ACC112 (cell line): ENCODE measurements around the gene MEGF6.
"Not testable (repeated sequence)": the region's sequence is repeated elsewhere in the genome, so short reads cannot be mapped to it uniquely, and the experiment has no call there.

Source experiments
- H2AFZ ChIP-seq: fragments of 200-600 bp; sonication (generic); one replicate; pipeline ENCODE4 v1.6.0; 2017; ENCODE audit warnings: antibody characterized with exemption, low read length; ENCODE audit not compliant: unreplicated experiment
- H3K27ac ChIP-seq: fragments of 200-600 bp; sonication (generic); 2 replicates; pipeline ENCODE4 v1.5.1; 2014; ENCODE audit warnings: low read depth, mild to moderate bottlenecking, antibody characterized with exemption, low read length, moderate library complexity
- H3K27me3 ChIP-seq: fragments of 200-600 bp; sonication (generic); 2 replicates; pipeline ENCODE4 v1.6.1; 2014; ENCODE audit warnings: mild to moderate bottlenecking, antibody characterized with exemption, low read length, moderate library complexity, mixed read lengths; ENCODE audit not compliant: insufficient read depth
- H3K36me3 ChIP-seq: fragments of 200-600 bp; sonication (generic); 2 replicates; pipeline ENCODE4 v1.6.1; 2016; ENCODE audit warnings: mild to moderate bottlenecking, antibody characterized with exemption, low read length, moderate library complexity, mixed read lengths; ENCODE audit not compliant: insufficient read depth
- H3K4me1 ChIP-seq: fragments of 200-600 bp; sonication (generic); one replicate; pipeline ENCODE4 v1.6.1; 2016; ENCODE audit warnings: low read length, mixed read lengths; ENCODE audit not compliant: insufficient read depth, unreplicated experiment, control insufficient read depth
- H3K4me3 ChIP-seq: fragments of 200-600 bp; sonication (generic); 2 replicates; pipeline ENCODE4 v1.5.1; 2014; ENCODE audit warnings: mild to moderate bottlenecking, low read depth, low read length
- H3K79me2 ChIP-seq: fragments of 200-600 bp; sonication (generic); one replicate; pipeline ENCODE4 v1.6.0; 2016; ENCODE audit warnings: low read length; ENCODE audit not compliant: control insufficient read depth, unreplicated experiment, insufficient read depth

Gene MEGF6

DNA sequence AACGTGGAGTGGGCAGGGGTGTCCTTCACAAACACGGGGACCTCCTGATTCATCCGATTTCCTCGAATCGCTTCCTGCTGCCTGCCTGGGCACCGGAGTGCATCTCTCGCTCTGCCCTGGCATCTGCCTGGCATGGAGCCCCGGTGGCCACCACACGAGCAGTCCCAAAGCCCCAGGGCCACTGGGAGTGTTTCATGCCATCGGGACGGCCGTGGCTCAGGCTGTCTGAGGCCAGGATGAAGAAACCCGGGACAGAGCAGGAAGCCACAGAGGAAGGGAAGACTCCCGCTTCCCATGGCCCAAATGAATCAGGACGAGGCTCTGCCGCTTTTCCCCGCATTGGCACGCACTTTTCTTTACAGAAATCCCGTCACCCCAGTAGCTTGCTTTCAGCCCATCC lies 32.4 kb downstream of the MEGF6 start:
- no peaks in the 10 kb centered on the region for H3K79me2 ChIP-seq
- no peaks in the 10 kb centered on the region for H3K36me3 ChIP-seq

DNA sequence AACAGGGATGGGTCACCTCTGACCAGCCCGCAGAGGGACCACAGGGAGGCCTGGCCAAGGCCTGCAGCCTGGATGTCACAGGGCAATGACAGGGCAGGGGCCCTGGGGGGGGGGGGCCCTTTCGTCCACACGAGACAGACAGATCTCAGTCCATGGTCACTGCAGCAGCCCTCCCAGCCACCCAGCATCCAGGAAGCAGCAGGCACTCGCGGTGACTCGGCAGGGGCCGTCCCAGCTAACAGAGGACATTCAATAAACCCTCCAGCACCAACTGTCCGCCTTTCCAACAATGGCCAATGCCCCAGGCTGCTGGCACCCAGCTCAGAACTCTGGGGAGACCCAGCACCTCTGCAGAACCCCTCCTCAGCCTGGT lies 32.9 kb downstream of the MEGF6 start:
- Histone ChIP-seq H3K27me3 (no peaks in the 10 kb centered on the region), H3K27ac (no peak overlapping the region), H3K79me2 (no peaks in the 10 kb centered on the region), H3K4me1 (no peaks in the 10 kb centered on the region), H2AFZ (no peak overlapping the region), H3K36me3 (no peaks in the 10 kb centered on the region), H3K4me3 (no peak overlapping the region)

More for the DNA sequence above, 32.4 kb downstream of the MEGF6 start:
- no peak overlapping the region for H3K27ac ChIP-seq
- no peaks in the 10 kb centered on the region for H3K4me1 ChIP-seq
- H3K4me3 ChIP-seq, result no peak overlapping the region
- H3K27me3 ChIP-seq, result no peaks in the 10 kb centered on the region
- no peak overlapping the region for H2AFZ ChIP-seq

DNA sequence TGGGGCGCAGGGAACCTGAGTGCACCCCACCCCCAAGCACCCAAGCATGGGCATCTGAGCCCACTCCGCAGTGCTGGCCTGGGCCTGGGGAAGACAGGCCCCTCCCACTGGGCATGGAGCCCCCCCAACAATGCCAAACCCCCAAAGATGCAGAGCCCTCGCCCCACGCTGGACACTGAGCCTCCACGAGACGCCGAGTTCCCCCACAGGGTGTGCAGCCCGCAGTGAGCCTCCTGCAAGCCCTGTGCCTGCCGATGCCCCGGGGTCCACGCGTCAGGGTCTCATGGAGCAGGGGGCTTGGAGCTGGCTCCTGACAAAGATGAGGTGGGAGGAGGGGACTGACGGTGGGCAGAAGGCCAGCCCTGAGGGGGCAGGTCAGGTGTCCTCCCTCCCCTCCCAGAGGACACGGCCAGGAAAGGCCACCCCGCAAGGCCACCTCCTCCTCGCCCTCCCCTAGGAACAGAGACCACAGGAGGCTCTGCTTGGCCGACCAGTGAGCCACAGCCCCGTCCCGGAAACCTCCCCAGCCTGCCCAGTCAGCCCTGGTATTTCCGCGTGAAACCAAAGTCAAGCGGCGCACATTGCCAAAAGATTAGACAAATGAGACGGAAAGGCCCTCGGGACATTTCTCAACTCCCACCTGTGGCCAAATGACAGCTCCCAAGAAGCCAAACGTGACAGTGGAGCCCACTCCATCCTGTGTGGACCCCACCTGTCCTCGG lies 33.4 kb downstream of the MEGF6 start:
- Histone ChIP-seq H3K4me3 (no peak overlapping the region), H3K4me1 (no peaks in the 10 kb centered on the region), H3K36me3 (no peaks in the 10 kb centered on the region), H3K27ac (no peak overlapping the region), H3K79me2 (no peaks in the 10 kb centered on the region), H2AFZ (no peak overlapping the region), H3K27me3 (no peaks in the 10 kb centered on the region)

DNA sequence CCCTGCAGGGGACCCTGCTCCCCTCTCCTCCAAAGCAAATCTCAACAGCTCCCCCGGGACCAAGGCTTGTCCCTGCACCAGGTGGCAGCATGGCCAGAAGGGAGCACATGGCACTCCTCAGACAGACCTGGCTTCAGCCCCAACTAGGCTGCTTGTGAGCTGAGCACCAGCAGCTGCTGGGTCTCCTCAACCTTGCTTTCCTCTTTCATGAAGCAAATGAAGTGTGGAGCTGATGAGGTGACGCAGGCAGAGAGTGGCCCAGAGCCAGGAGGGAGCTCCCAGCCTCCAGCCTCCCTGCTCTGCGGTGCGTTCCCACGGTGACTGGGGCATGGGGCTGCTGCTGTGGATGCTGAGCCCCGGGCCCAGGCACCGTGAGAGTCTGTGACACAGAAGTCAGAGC lies 34.0 kb downstream of the MEGF6 start:
- Histone ChIP-seq H3K27ac (no peak overlapping the region), H3K4me3 (no peak overlapping the region), H3K79me2 (no peaks in the 10 kb centered on the region), H3K36me3 (no peaks in the 10 kb centered on the region), H2AFZ (no peak overlapping the region), H3K4me1 (no peaks in the 10 kb centered on the region), H3K27me3 (no peaks in the 10 kb centered on the region)

DNA sequence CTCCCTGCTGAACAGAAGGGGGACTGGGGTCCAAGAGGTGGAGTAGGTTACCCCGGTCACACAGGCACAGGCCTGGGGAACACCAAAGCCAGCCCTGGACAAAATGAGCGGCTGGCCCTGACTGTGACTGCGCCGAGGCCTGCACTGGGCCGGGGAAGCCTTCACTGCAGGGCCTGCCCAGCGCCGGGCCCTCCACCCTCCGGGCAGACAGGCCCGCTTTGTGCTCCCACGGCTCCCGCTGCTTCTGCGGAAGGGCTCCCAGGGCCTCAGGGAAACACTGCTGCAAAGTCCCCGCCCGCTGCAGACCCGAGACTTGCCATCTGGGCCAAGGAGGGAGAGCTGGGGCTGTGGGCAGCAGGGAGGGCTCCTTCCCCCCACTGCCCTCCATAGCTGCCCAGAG lies 35.3 kb downstream of the MEGF6 start:
- H3K4me3 ChIP-seq, result no peak overlapping the region
- H2AFZ ChIP-seq, result no peak overlapping the region
- no peaks in the 10 kb centered on the region for H3K79me2 ChIP-seq
- no peaks in the 10 kb centered on the region for H3K27me3 ChIP-seq
- H3K27ac ChIP-seq, result no peak overlapping the region
- H3K36me3 ChIP-seq, result no peaks in the 10 kb centered on the region
- H3K4me1 ChIP-seq, result no peaks in the 10 kb centered on the region

DNA sequence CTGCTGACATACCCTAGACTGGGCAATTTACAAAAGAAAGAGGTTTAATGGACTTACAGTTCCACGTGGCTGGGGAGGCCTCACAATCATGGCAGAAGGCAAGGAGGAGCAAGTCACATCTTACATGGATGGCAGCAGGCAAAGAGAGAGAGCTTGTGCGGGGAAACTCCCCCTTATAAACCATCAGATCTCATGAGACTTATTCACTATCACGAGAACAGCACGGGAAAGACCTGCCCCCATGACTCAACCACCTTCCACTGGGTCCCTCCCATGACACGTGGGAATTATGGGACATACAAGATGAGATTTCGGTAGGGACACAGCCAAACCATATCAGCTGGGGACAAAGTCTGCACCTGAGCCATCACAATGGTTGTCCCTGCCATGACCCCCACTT lies 35.8 kb downstream of the MEGF6 start:
- not testable (repeated sequence) for H3K27me3 ChIP-seq, H2AFZ ChIP-seq, H3K4me3 ChIP-seq, H3K27ac ChIP-seq, H3K36me3 ChIP-seq, H3K79me2 ChIP-seq, H3K4me1 ChIP-seq

DNA sequence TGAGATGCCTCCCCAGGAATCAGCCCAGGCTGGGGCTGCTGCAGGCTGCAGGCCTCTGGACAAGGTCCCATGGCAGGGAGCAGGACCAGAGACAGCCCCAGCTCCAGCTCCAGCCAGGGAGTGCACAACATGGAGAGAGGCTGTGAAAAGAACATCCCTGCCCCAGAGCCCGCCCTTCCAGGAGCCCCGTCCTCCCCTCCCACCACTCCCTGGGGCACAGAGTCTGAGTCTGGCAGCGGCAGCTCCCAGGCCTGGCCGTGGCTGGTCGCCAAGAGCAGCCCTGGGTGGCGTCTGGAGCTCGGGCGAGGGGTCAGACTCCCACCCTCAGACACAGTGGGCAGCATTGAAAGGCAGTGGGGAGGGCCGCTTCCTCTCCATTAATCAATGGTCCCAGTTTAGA lies 37.8 kb downstream of the MEGF6 start:
- Histone ChIP-seq H3K27ac (no peak overlapping the region), H3K4me3 (no peak overlapping the region), H2AFZ (no peak overlapping the region), H3K36me3 (no peaks in the 10 kb centered on the region), H3K79me2 (no peaks in the 10 kb centered on the region), H3K4me1 (no peaks in the 10 kb centered on the region), H3K27me3 (no peaks in the 10 kb centered on the region)

DNA sequence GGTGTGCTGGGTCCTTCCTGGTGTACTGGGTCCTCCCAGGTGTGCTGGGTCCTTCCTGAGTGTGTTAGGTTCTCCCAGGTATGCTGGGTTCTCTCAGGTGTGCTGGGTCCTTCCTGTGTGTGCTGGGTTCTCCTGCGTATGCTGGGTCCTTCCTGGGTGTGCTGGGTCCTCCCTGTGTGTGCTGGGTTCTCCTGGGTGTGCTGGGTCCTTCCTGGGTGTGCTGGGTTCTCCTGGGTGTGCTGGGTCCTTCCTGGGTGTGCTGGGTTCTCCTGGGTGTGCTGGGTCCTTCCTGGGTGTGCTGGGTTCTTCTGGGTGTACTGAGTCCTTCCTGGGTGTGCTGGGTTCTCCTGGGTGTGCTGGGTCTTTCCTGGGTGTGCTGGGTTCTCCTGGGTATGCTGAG lies 38.7 kb downstream of the MEGF6 start:
- H2AFZ ChIP-seq, H3K27me3 ChIP-seq, H3K79me2 ChIP-seq, H3K4me3 ChIP-seq, H3K36me3 ChIP-seq, H3K4me1 ChIP-seq, H3K27ac ChIP-seq: not testable (repeated sequence)

DNA sequence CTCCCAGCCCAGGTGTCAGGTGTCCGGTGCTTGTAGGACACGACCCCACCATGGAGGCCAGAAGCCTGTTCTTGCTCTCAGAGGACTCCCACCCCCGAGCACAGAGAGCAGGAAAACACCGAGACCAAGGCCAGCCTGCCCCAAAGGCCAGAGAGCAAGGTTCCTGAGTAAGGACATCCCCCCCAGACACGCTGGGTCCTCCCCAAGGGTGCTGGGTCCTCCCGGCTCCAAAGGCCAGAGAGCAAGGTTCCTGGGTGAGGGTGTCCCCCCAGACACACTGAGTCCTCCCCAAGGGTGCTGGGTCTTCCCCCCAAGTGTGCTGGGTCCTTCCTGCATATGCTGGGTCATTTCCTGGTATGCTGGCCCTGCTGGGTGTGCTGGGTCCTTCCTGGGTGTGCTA lies 40.0 kb downstream of the MEGF6 start:
- Histone ChIP-seq H3K27me3 (no peaks in the 10 kb centered on the region), H3K36me3 (no peaks in the 10 kb centered on the region), H3K4me3 (no peak overlapping the region), H3K79me2 (no peaks in the 10 kb centered on the region), H2AFZ (no peak overlapping the region), H3K27ac (no peak overlapping the region), H3K4me1 (no peaks in the 10 kb centered on the region)

DNA sequence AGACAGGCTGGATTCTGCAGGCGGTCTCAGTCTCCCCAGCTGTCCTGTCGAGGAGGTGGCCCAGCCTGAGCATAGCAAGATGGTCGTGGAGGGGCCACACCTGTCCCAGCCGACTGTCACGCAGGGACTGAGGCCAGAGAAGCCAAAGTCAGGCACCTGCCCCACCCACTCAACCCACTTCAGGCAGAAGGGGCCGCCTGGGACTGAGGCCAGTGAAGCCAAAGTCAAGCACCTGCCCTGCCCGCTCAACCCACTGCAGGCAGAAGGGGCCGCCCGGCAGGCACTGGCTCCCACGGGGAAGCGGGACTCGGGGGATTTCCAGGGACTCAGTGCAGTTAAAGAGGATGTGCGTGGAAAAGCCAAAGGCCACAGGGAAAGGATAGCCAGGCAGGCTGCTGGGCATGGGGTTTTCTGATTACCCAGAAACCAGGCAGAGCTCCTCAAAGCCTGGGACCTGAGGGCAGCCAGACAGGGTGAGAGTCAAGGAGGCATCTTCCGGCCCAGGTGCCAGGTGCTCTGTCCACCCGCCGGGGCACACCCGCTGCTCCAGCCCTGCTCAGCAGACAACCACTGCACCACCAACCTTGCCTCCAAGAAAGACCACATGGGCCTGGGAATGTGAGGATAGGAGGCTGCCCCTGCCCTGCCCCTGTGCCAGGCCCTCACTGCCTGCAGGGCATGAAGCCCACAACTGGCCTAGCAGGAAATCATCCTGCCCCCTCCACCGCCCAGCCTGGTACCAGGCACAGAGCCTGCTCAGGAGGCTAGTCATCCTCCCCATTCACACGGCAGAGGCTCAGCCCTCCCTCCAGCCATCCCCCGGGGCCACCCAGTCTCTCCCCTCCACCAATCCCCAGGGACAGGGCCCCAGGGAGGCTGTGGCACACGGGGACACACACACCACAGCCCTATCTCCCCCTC lies 41.0 kb downstream of the MEGF6 start:
- H3K4me3 ChIP-seq, result no peak overlapping the region
- H2AFZ ChIP-seq, result no peak overlapping the region

DNA sequence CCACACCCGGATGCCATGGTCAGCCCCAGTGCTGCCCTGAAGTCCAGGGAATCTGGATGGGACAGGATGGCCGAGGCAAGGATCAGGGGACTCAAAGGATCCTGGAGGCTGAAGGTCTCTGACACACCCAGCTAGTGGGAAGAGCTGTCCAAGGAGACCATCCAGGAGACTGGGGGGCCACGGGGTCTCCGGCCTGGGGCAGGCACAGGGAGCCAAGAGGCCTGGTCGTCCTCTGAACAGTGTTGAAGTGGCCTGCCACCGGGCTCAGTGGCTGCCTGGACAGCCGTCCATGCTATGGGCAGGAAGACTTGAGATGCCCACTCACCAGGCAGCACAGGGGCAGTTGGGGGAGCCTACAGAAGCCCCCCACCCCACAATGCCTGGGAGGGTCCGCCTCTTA lies 41.9 kb downstream of the MEGF6 start:
- H3K36me3 ChIP-seq, result no peaks in the 10 kb centered on the region
- H3K4me3 ChIP-seq, result no peak overlapping the region
- H3K4me1 ChIP-seq, result no peaks in the 10 kb centered on the region
- no peak overlapping the region for H3K27ac ChIP-seq
- no peaks in the 10 kb centered on the region for H3K27me3 ChIP-seq
- no peaks in the 10 kb centered on the region for H3K79me2 ChIP-seq
- no peak overlapping the region for H2AFZ ChIP-seq

More for the DNA sequence above, 41.0 kb downstream of the MEGF6 start:
- no peaks in the 10 kb centered on the region for H3K4me1 ChIP-seq
- no peaks in the 10 kb centered on the region for H3K36me3 ChIP-seq
- no peak overlapping the region for H3K27ac ChIP-seq
- H3K79me2 ChIP-seq, result no peaks in the 10 kb centered on the region
- no peaks in the 10 kb centered on the region for H3K27me3 ChIP-seq
